IMR-90 (cell line): ENCODE measurements around the gene MDFI.

Source experiments
- BHLHE40 ChIP-seq: fragments of 150-350 bp; IDR thresholded peaks from 2 replicates; pipeline ENCODE4 v1.6.1; 2016; ENCODE audit warnings: mild to moderate bottlenecking, low read depth, low read length
- CEBPB ChIP-seq: IDR thresholded peaks from 2 replicates; pipeline ENCODE4 v1.6.1; 2012; ENCODE audit warnings: low read depth, low read length, improper control_type of control experiment
- FOS ChIP-seq: fragments of 150-350 bp; IDR thresholded peaks from 2 replicates; pipeline ENCODE4 v1.6.1; 2016; ENCODE audit warnings: low read depth, low read length
- MAZ ChIP-seq: IDR thresholded peaks from 2 replicates; pipeline ENCODE4 v1.6.1; 2012; ENCODE audit warnings: low read depth, mild to moderate bottlenecking, low read length, improper control_type of control experiment, moderate library complexity, borderline replicate concordance
- MXI1 ChIP-seq: IDR thresholded peaks from 2 replicates; pipeline ENCODE4 v1.6.1; 2012; ENCODE audit warnings: low read depth, mild to moderate bottlenecking, low read length, moderate library complexity, borderline replicate concordance
- NFE2L2 ChIP-seq: fragments of 150-350 bp; IDR thresholded peaks from 2 replicates; pipeline ENCODE4 v1.6.1; 2016; ENCODE audit warnings: low read depth, mild to moderate bottlenecking, low read length
- POLR2A ChIP-seq: IDR thresholded peaks from 2 replicates; pipeline ENCODE4 v1.6.1; 2012; ENCODE audit warnings: mild to moderate bottlenecking, low read depth, low read length
- RAD21 ChIP-seq: IDR thresholded peaks from 2 replicates; pipeline ENCODE4 v1.6.1; 2012; ENCODE audit warnings: low read length, improper control_type of control experiment
- RCOR1 ChIP-seq: IDR thresholded peaks from 2 replicates; pipeline ENCODE4 v1.6.1; 2012; ENCODE audit warnings: mild to moderate bottlenecking, low read length, improper control_type of control experiment; ENCODE audit not compliant: insufficient replicate concordance
- RFX5 ChIP-seq: IDR thresholded peaks from 2 replicates; pipeline ENCODE4 v1.8.0; 2012; ENCODE audit warnings: low read depth, mild to moderate bottlenecking, low read length, moderate library complexity
- SMC3 ChIP-seq: fragments of 150-350 bp; IDR thresholded peaks from 2 replicates; pipeline ENCODE4 v1.6.1; 2016; ENCODE audit warnings: low read depth, mild to moderate bottlenecking, antibody characterized with exemption, low read length, moderate library complexity
- TF ChIP-seq, protein P1 (sequence below): conservative IDR thresholded peaks from 2 replicates; pipeline ENCODE4 v1.5.1; 2012; ENCODE audit warnings: mild to moderate bottlenecking, low read depth, low read length, improper control_type of control experiment
- TF ChIP-seq, protein P2 (sequence below): fragments of 150-350 bp; IDR thresholded peaks from 2 replicates; pipeline ENCODE4 v1.6.1; 2016; ENCODE audit warnings: low read depth, mild to moderate bottlenecking, low read length, moderate library complexity, borderline replicate concordance

DNA sequence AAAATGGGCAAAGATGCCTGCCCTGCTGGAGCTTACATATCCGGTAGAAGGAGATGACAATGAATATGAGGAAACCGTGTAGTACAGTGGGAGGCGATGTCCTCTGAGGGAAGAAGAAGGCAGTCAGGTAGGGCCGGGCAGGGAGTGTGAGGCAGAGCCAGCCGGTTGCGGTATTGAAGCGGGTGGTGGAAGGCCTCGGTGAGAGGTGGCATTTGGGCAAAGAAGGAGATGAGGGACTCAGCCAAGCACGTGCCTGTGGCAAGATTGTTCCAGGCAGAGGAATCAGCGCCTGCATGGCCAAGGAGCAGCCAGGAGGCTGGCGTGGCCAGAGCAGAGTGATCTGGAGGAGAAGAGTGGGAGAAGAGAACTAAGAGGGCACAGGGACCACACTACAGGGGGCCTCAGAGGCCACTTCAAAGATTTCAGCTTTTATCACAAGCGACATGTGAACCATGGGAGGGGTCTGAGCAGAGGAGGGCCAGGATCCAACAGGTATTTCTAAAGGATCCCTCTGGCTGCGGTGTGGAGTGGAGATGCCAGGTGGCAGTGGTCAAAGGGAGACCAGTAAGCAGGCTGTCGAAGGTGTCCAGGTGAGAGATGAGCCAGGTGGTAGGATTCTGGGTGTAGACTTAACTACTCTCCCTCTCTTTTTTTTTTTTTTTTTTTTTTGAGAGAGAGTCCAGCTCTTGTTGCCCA, 13.8 kb downstream of the MDFI start:
- TF ChIP-seq, protein P1, sequence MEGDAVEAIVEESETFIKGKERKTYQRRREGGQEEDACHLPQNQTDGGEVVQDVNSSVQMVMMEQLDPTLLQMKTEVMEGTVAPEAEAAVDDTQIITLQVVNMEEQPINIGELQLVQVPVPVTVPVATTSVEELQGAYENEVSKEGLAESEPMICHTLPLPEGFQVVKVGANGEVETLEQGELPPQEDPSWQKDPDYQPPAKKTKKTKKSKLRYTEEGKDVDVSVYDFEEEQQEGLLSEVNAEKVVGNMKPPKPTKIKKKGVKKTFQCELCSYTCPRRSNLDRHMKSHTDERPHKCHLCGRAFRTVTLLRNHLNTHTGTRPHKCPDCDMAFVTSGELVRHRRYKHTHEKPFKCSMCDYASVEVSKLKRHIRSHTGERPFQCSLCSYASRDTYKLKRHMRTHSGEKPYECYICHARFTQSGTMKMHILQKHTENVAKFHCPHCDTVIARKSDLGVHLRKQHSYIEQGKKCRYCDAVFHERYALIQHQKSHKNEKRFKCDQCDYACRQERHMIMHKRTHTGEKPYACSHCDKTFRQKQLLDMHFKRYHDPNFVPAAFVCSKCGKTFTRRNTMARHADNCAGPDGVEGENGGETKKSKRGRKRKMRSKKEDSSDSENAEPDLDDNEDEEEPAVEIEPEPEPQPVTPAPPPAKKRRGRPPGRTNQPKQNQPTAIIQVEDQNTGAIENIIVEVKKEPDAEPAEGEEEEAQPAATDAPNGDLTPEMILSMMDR: no peak
- TF ChIP-seq POLR2A: no peak
- TF ChIP-seq, protein P2, sequence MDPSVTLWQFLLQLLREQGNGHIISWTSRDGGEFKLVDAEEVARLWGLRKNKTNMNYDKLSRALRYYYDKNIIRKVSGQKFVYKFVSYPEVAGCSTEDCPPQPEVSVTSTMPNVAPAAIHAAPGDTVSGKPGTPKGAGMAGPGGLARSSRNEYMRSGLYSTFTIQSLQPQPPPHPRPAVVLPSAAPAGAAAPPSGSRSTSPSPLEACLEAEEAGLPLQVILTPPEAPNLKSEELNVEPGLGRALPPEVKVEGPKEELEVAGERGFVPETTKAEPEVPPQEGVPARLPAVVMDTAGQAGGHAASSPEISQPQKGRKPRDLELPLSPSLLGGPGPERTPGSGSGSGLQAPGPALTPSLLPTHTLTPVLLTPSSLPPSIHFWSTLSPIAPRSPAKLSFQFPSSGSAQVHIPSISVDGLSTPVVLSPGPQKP: no peak
- no peak for TF ChIP-seq RAD21
- TF ChIP-seq MAZ: no peak
- TF ChIP-seq FOS: no peak
- no peak for TF ChIP-seq SMC3
- TF ChIP-seq CEBPB: no peak
- TF ChIP-seq RCOR1: no peak
- TF ChIP-seq MXI1: no peak
- no peak for TF ChIP-seq NFE2L2
- no peak for TF ChIP-seq BHLHE40
- no peak for TF ChIP-seq RFX5
